ENCODE measurements around the gene RGS9.

RGS9 gene

GRCh38 chr17:65222214-65222738, 85.1 kb downstream of the RGS9 start:
- Mint-ChIP-seq H3K27me3 (peaks cover 22% of the 10 kb centered on the region), H3K27ac (no peak overlapping the region), H3K4me1 (ENCODE audit: low read depth) (no peaks in the 10 kb centered on the region), H3K36me3 (ENCODE audit: low read depth) (no peaks in the 10 kb centered on the region), H3K4me3 (no peak overlapping the region), H3K9me3 (no peaks in the 10 kb centered on the region)

GRCh38 chr17:65225061-65225460, 87.9 kb downstream of the RGS9 start:
- no peaks in the 10 kb centered on the region for H3K36me3 Mint-ChIP-seq (ENCODE audit: low read depth)
- peaks cover 10% of the 10 kb centered on the region for H3K27me3 Mint-ChIP-seq
- H3K4me3 Mint-ChIP-seq, result no peak overlapping the region
- peaks cover 23% of the 10 kb centered on the region for H3K4me1 Mint-ChIP-seq (ENCODE audit: low read depth)
- H3K9me3 Mint-ChIP-seq, result no peaks in the 10 kb centered on the region
- no peak overlapping the region for H3K27ac Mint-ChIP-seq

- H3K9me3 Mint-ChIP-seq, result no peaks in the 10 kb centered on the region
- H3K27ac Mint-ChIP-seq, result no peak overlapping the region
- H3K4me3 Mint-ChIP-seq, result no peak overlapping the region
- peaks cover 29% of the 10 kb centered on the region for H3K4me1 Mint-ChIP-seq (ENCODE audit: low read depth)
- H3K27me3 Mint-ChIP-seq, result peaks cover 10% of the 10 kb centered on the region
- H3K36me3 Mint-ChIP-seq (ENCODE audit: low read depth), result no peaks in the 10 kb centered on the region
These were observed 89.1 kb downstream of the RGS9 start for GRCh38 chr17:65226227-65226626.

- Mint-ChIP-seq H3K4me3 (no peak overlapping the region), H3K27me3 (peaks cover 10% of the 10 kb centered on the region), H3K4me1 (ENCODE audit: low read depth) (peaks cover 33% of the 10 kb centered on the region), H3K9me3 (no peaks in the 10 kb centered on the region), H3K36me3 (ENCODE audit: low read depth) (no peaks in the 10 kb centered on the region), H3K27ac (no peak overlapping the region)
These were observed 90.5 kb downstream of the RGS9 start for GRCh38 chr17:65227637-65228036.

DNA sequence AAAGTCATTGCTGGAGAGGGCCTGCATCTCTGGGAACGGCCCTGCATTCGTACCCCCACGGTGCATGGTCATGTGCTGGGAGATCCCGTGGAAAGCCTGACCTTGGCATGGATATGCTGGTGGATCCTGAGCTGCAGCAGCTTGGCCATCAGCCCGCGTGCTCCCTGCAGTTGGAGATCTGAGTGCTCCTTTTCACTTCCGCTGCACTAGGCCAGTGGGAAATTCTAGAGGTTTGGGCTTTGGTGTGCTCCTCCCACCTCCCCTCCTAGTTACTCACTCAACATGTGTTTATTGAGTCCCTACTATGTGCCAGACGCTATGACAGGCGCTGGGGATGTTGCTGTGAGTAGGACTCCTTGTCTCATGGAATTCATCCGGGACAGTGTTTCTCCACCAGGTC, 91.1 kb downstream of the RGS9 start:
- H3K9me3 Mint-ChIP-seq, result no peaks in the 10 kb centered on the region
- H3K27me3 Mint-ChIP-seq, result peaks cover 10% of the 10 kb centered on the region
- peak overlapping the region; percentile 74 for H3K27ac Mint-ChIP-seq
- H3K36me3 Mint-ChIP-seq (ENCODE audit: low read depth), result no peaks in the 10 kb centered on the region
- peaks cover 33% of the 10 kb centered on the region for H3K4me1 Mint-ChIP-seq (ENCODE audit: low read depth)
- peak overlapping the region; percentile 51 for H3K4me3 Mint-ChIP-seq

DNA sequence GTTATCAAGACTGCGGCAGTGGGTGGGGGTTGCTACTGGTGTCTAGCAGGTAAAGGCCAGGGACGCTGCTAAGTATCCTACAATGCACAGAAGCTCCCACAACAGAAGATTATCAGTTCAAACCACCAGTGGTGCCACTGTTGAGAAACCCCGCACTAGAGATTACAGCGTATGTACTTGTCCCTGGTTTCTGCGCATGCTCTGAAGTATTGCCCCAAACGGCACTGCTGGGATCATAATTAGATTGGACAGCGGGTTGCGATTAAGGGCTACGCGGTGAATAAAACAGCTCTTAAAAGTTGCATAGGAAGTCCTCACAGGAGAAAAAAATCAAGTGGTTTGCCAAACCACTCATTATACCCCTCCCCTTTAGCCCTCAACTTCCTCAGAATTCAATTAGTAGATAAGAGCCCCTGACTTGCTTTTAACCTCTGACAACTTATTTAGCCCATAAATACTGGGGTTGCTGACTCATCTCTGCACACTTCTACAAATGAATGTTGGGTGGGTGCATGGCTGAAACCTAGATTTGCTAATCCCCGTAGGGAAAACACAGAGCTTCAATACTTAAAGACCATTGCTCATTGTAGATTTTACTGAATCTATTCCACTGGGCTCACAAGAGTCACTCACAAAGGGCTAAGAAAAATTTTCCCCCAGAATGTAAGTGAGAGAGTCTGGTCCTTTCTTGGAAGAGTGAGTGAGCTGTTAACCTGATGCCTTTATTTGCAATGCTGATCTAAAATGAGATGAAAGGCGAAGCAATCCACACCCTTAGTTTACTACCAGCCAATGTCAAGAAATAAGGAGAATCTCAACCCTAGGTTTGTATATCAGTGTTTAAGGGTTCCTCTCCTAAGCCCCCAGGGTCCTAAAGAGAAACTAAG, 91.8 kb downstream of the RGS9 start:
- Mint-ChIP-seq H3K4me1 (ENCODE audit: low read depth) (peaks cover 33% of the 10 kb centered on the region), H3K27ac (peak overlapping the region; percentile 93)

GRCh38 chr17:65229621-65229995, 92.4 kb downstream of the RGS9 start:
- H3K9me3 Mint-ChIP-seq, result no peaks in the 10 kb centered on the region
- peak overlapping the region; percentile 51 for H3K4me3 Mint-ChIP-seq
- H3K27me3 Mint-ChIP-seq, result peaks cover 14% of the 10 kb centered on the region
- H3K36me3 Mint-ChIP-seq (ENCODE audit: low read depth), result no peaks in the 10 kb centered on the region
- H3K4me1 Mint-ChIP-seq (ENCODE audit: low read depth), result peaks cover 33% of the 10 kb centered on the region
- H3K27ac Mint-ChIP-seq, result peak overlapping the region; percentile 93

More for the DNA sequence above, 91.8 kb downstream of the RGS9 start:
- Mint-ChIP-seq H3K9me3 (no peaks in the 10 kb centered on the region), H3K4me3 (peak overlapping the region; percentile 51), H3K36me3 (ENCODE audit: low read depth) (no peaks in the 10 kb centered on the region), H3K27me3 (peaks cover 10% of the 10 kb centered on the region)

DNA sequence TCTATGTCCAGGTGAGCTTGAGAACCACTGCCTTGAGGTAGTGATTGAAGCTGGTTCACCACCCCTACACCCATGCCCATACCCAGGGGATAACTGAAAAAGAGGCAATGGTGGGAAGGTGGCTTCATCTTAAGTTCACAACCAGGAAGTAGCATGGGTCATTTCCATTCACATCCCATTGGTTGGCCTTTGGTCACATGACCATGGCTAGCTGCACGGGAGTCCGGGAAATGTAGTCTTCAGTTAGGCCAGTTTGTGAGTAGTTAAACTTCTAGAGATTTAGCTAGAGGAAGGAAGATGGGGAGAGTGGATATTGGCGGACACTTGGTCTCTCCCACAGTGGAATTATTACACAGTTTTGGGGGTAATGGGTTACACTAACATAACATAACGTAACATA, 92.9 kb downstream of the RGS9 start:
- peak overlapping the region; percentile 93 for H3K27ac Mint-ChIP-seq
- no peaks in the 10 kb centered on the region for H3K36me3 Mint-ChIP-seq (ENCODE audit: low read depth)
- H3K9me3 Mint-ChIP-seq, result no peaks in the 10 kb centered on the region
- peaks cover 33% of the 10 kb centered on the region for H3K4me1 Mint-ChIP-seq (ENCODE audit: low read depth)
- H3K27me3 Mint-ChIP-seq, result peaks cover 14% of the 10 kb centered on the region
- no peak overlapping the region for H3K4me3 Mint-ChIP-seq

- Mint-ChIP-seq H3K27ac (no peak overlapping the region), H3K27me3 (peaks cover 15% of the 10 kb centered on the region), H3K9me3 (no peaks in the 10 kb centered on the region), H3K4me1 (ENCODE audit: low read depth) (peaks cover 33% of the 10 kb centered on the region), H3K36me3 (ENCODE audit: low read depth) (no peaks in the 10 kb centered on the region), H3K4me3 (no peak overlapping the region)
These were observed 93.9 kb downstream of the RGS9 start for GRCh38 chr17:65231086-65231485.

DNA sequence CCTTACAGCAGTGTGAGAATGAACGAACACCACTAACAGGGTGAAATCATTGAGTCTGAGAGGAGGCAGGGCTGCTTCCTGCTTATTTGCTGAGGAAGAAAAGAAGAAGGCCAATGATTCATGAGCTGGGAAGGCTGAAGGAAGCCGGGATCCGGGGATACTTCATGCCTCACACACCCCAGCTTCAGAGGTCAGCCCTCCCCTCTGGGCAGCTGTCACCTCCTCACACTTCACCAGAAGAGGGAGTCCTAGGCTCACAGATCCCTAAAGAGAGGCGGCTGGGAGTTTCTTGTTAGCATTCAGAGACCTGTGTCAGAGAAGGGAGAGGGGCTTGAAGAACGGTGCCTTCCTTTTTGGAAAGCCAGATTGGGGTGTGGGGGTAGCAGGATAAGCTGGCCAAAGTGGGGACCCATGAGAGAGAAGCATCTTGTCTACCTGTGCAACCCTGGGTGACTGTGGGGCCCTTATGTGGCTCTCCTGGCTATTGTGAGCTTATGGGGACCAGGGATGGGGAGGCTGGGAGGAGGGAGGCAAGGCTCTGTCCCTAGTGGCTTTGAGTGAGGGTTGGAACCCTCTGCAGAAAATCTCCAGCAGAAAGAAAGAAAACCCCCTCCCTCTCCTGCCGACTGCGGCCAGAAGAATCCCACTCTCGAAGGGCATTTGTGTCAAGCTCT, 94.6 kb downstream of the RGS9 start:
- Mint-ChIP-seq H3K36me3 (ENCODE audit: low read depth) (no peaks in the 10 kb centered on the region), H3K27me3 (peaks cover 14% of the 10 kb centered on the region), H3K9me3 (no peaks in the 10 kb centered on the region), H3K27ac (no peak overlapping the region), H3K4me3 (no peak overlapping the region), H3K4me1 (ENCODE audit: low read depth) (peaks cover 33% of the 10 kb centered on the region)

- H3K36me3 Mint-ChIP-seq (ENCODE audit: low read depth), result no peaks in the 10 kb centered on the region
- H3K4me3 Mint-ChIP-seq, result no peak overlapping the region
- H3K27me3 Mint-ChIP-seq, result peaks cover 16% of the 10 kb centered on the region
- no peak overlapping the region for H3K27ac Mint-ChIP-seq
- no peaks in the 10 kb centered on the region for H3K9me3 Mint-ChIP-seq
- H3K4me1 Mint-ChIP-seq (ENCODE audit: low read depth), result peaks cover 8% of the 10 kb centered on the region
These were observed 98.1 kb downstream of the RGS9 start for GRCh38 chr17:65235284-65235683.

- Mint-ChIP-seq H3K27me3 (peaks cover 16% of the 10 kb centered on the region), H3K27ac (no peak overlapping the region), H3K4me1 (ENCODE audit: low read depth) (peaks cover 4% of the 10 kb centered on the region)
These were observed 99.2 kb downstream of the RGS9 start for GRCh38 chr17:65236321-65236720.

GRCh38 chr17:65243838-65244625, 106.9 kb downstream of the RGS9 start:
- Mint-ChIP-seq H3K27me3 (peaks cover 14% of the 10 kb centered on the region), H3K9me3 (no peaks in the 10 kb centered on the region), H3K4me3 (no peak overlapping the region), H3K27ac (peak overlapping the region; percentile 28), H3K4me1 (ENCODE audit: low read depth) (peaks cover 9% of the 10 kb centered on the region), H3K36me3 (ENCODE audit: low read depth) (no peaks in the 10 kb centered on the region)

More at GRCh38 chr17:65236321-65236720, 99.2 kb downstream of the RGS9 start:
- Mint-ChIP-seq H3K9me3 (no peaks in the 10 kb centered on the region), H3K4me3 (no peak overlapping the region), H3K36me3 (ENCODE audit: low read depth) (no peaks in the 10 kb centered on the region)

DNA sequence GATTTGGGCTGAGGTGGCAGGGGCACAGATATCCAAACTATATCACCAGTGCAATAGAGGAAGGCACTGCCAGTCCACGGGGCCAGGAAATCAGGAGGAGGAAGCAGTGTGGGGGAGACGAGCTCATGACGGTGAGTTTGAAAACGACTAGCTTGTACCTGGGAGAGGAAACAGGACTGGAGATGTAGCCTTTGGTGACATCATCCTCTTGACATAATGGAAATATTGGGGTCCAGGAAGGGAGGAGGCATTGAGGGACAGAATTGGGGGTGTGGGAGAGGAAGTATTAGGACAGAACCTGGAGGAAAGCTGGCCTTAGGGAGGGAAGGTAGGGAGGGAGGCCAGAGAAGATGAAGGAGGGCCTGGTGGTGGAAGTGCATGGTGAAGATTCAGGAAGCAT, 109.1 kb downstream of the RGS9 start:
- no peaks in the 10 kb centered on the region for H3K9me3 Mint-ChIP-seq
- no peak overlapping the region for H3K27ac Mint-ChIP-seq
- no peak overlapping the region for H3K4me3 Mint-ChIP-seq
- no peaks in the 10 kb centered on the region for H3K36me3 Mint-ChIP-seq (ENCODE audit: low read depth)
- peaks cover 23% of the 10 kb centered on the region for H3K27me3 Mint-ChIP-seq
- H3K4me1 Mint-ChIP-seq (ENCODE audit: low read depth), result peaks cover 9% of the 10 kb centered on the region

GRCh38 chr17:65249774-65250173, 112.6 kb downstream of the RGS9 start:
- H3K27ac Mint-ChIP-seq, result no peak overlapping the region
- no peaks in the 10 kb centered on the region for H3K36me3 Mint-ChIP-seq (ENCODE audit: low read depth)
- H3K27me3 Mint-ChIP-seq, result peaks cover 31% of the 10 kb centered on the region
- no peaks in the 10 kb centered on the region for H3K4me1 Mint-ChIP-seq (ENCODE audit: low read depth)
- no peak overlapping the region for H3K4me3 Mint-ChIP-seq
- H3K9me3 Mint-ChIP-seq, result no peaks in the 10 kb centered on the region

Measured in stimulated activated naive CD8-positive, alpha-beta T cell treated with anti-CD3 and anti-CD28 coated beads, Interleukin-15, Interleukin-2, amounts not matched to agents 100 ng/mL and 50 ng/mL, for 24 hours (primary cell).